Measurements from ENCODE around the gene ZNF565.
"Not testable (repeated sequence)": the region's sequence is repeated elsewhere in the genome, so short reads cannot be mapped to it uniquely, and the experiment has no call there.

Gene ZNF565

DNA sequence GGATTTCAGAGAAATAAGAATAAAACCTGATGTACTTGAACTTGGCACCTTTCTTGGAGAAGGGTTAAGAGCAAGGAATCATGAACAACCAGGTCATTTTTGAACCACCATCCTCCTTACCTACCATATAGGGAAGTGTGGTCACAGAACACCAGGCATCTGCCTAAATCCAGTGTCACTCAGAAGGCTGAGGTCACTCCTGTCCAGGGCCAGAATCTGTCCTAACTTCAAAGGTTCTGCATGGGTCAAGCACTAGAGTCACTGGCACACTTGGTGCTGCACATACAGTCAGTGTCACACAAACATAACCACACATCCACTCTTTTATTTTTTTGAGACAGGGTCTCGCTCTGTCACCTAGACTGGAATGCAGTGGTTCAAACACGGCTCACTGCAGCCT is 1.6 kb downstream of the ZNF565 start:
- no peak for DNase-seq (ENCODE audit: low read depth in 2 of 2)

DNA sequence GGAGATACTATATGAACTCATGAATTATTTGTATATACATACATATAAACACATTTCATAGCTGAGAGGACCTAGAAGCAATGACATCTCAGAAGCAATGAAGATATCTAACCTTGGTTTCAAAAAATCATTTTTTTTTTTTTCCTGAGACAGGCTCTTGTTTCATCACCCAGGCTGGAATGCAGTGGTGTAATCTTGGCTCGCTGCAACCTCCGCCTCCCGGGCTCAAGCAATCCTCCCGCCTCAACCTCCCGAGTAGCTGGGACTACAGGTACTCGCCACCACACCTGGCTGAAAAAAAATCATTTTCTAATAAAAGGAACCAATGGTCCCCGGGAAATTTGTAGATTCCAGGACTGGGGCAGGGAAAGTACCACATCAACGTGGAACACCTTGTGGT is 4.0 kb downstream of the ZNF565 start:
- no peak for DNase-seq (ENCODE audit: low read depth in 2 of 2)

DNA sequence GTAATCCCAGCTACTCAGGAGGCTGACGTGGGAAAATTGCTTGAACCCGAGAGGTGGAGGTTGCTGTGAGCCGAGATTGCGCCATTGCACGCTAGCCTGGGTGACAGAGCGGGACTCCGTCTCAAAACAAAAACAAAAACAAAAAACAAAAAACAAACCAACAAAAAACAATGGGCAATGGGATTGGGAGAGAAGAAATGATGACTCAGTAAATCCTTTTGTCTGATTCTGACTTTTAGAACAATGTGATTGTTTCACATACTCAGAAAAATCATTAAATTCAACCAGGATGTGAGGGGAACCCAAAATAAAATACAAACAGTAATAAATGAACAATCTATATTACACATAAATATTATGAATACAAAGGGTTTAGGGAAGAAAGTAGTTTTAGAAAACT is 5.1 kb downstream of the ZNF565 start:
- no peak for DNase-seq (ENCODE audit: low read depth in 2 of 2)

DNA sequence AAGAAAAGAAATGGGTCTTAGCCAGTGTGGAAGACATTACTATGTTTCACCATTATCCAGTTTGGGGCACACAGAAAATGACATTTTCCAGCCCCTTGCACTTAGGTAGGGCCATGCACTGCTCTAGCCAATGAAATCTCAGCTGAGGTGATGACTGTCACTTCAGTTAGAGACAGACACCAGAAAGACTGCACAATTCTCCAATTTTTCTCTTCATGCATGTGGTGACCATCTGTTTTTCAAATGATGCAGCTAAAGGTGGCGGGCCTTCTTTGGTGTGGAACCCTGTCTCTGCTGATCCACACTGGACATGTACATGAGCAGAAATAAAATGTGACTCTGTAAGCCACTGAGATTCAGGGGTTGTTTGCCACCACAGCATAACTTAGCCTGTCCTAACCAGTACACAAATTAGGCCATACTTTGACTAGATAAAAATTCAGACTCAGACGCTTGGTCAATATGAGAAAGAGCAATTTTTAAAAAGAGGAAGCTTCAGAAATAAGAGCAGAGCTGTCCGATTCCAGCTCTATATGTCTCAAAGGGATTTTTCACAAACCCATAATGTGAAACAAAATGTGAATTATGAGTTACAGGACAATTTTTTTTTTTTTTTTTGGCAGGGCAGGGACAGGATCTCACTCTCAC is 6.7 kb downstream of the ZNF565 start:
- DNase-seq (ENCODE audit: low read depth in 2 of 2): no peak

DNA sequence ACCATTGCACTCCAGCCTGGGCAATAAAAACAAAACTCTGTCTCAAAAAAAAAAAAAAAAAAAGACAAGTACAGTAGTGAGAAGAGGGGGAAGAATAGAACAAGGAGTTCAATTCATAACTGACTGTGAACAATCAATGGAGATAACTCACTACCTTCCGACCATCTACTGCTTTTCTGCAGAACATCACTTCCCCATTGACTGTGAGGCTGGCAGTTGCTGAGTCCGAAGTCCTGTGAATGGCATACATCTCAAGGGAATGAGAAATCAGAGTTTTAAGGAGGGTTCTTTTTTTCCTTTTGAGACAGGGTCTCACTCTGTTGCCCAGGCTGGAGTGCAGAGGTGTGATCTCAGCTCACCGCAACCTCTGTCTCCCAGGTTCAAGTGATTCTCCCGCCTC is 11.2 kb downstream of the ZNF565 start:
- DNase-seq (ENCODE audit: low read depth in 2 of 2): no peak

DNA sequence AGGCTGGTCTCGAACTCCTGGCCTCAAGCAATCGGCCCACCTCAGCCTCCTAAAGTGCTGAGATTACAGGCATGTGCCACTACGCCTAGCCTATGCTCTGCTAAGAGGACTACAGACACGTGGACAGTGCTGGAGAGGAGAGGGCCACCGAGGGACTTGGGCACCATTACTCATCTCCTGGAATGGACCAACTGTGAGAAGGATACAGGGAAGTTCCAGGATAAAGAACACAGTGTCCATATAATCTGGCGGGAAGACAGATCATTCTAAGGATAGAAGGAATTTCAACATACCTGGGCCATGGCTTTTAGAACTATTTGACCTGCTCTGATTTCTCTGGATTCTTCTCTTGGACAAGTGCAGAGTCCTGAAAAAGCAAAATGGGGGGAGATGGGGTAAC is 12.8 kb downstream of the ZNF565 start:
- DNase-seq (ENCODE audit: low read depth in 2 of 2): no peak

DNA sequence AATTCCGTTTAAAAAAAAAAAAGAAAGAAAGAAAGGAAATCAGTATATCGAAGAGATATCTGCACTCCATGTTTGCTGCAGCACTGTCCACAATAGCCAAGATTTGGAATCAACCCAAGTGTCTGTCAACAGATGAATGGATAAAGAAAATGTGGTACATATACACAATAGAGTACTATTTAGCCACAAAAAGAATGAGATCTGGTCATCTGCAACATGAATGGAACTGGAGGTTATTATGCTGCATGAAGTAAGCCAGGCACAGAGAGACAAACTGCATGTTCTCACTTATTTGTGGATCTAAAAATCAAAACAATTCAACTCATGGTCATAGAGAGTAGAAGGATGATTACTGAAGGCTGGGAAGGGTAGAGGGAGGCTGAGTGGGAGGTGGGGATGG is 16.3 kb downstream of the ZNF565 start:
- DNase-seq (ENCODE audit: low read depth in 2 of 2): no peak

DNA sequence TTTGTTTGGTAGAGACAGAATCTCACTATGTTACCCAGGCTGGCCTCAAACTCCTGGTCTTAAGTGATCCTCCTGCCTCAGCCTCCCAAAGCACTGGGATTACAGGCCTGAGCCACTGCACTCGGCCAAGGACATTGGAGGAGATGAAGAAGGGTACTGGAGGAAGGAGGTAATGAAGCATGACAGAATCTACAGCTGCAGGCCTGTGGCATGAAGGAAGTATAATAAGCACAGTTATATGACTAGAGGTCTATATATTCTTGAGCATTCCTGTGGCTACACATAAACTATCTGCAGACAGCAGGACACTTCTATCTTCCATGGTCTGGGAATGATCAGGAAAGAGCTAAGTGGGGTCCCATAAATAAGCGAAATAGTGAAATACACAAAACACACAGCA is 18.2 kb downstream of the ZNF565 start:
- DNase-seq (ENCODE audit: low read depth in 2 of 2): no peak

DNA sequence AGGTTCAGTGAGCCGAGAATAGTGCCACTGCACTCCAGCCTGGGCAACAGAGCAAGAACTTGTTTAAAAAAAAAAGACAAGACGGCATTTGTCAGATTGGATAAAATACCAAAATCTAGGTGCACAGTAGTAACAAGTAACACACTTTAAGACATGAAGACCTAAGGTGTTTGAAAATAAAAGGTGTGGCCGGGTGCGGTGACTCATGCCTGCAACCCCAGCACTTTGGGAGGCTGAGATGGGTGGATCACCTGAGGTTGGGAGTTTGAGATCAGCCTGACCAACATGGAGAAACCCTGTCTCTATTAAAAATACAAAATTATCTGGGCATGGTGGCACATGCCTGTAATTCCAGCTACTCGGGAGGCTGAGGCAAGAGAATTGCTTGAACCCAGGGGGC is 27.7 kb downstream of the ZNF565 start:
- DNase-seq (ENCODE audit: low read depth in 2 of 2): not testable (repeated sequence)

DNA sequence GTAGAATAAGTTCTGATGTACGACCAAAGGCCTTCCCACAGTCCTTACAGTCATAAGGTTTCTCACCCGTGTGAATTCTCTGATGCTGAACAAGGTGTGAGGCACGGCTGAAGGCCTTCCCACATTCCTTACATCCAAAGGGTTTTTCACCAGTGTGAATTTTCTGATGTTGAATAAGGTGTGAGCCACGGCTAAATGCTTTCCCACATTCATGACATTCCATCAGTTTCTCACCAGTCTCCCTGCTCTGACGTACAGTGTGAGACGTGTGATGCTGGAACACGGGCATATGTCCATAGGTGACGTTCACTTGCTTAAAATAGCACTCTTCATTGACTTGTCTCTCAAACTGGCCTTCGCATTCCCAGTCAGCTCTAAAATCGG is 31.2 kb downstream of the ZNF565 start:
- DNase-seq (ENCODE audit: low read depth in 2 of 2): no peak

DNA sequence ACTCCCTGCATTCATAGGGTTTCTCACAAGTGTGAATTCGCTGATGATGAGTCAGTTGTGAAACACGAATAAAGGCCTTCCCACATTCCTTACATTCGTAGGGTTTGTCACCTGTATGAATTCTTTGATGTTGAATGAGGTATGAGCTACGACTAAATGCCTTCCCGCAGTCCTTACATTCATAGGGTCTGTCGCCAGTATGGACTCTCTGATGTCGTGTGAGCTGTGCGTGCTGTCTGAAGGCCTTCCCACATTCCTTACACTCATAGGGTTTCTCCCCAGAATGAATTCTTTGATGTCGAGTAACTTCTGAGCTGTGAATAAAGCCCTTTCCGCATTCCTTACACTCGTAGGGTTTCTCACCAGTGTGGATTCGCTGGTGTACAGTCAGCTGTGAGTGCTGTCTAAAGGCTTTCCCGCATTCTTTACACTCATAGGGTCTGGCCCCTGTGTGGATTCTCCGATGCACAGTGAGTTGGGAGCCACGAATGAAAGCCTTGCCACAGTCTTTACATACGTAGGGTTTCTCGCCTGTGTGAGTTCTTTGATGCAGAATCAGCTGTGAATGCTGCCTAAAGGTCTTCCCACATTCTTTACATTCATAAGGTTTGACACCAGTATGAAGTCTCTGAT is 31.7 kb downstream of the ZNF565 start:
- DNase-seq (ENCODE audit: low read depth in 2 of 2): no peak

DNA sequence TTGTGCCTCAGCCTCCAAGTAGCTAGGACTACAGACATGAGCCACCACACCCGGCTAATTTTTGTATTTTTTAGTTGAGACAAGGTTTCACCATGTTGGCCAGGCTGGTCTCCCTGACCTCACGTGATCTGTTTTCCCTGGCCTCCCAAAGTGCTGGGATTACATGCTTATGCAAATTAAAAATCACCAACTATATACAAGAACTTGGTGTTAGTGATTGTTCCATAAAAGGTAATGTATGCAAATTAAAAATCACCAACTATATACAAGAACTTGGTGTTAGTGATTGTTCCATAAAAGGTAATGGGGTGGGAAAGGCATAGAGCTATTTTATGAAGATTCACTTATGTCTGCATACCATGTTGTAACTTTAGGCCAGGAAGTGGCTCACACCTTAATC is 35.4 kb downstream of the ZNF565 start:
- DNase-seq (ENCODE audit: low read depth in 2 of 2): not testable (repeated sequence)

DNA sequence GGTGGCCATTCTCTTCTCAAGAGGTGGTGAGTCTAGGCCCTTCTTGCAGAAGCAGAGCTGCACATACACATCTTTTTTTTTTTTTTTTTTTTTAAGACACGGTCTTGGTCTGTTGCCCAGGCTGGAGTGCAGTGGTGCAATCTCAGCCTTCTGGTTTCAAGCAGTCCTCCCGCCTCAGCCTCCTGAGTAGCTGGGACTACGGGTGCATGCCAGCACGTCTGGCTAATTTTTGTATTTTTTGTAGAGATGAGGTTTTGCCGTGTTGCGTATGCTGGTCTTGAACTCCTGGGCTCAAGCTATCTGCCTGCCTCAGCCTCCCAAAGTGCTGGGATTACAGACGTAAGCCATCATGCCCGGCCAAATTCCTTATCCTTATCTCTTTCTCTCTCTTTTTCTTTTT is 40.6 kb downstream of the ZNF565 start:
- DNase-seq (ENCODE audit: low read depth in 2 of 2): not testable (repeated sequence)

DNA sequence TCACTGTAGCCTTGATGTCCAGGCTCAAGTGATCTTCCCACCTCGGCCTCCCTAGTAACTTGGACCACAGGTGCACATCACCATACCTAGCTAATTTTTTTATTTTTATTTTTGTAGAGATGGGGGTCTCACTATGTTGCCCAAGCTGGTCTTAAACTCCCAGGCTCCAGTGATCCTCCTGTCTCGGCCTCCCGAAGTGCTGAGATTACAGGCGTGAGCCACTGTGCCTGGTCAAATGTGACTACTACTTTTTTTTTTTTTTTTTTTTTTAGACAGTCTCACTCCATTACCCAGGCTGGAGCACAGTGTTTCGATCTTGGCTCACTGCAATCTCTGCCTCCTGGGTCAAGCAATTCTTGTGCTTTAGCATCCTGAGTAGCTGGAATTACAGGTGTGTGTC is 41.6 kb downstream of the ZNF565 start:
- no peak for DNase-seq (ENCODE audit: low read depth in 2 of 2)

DNA sequence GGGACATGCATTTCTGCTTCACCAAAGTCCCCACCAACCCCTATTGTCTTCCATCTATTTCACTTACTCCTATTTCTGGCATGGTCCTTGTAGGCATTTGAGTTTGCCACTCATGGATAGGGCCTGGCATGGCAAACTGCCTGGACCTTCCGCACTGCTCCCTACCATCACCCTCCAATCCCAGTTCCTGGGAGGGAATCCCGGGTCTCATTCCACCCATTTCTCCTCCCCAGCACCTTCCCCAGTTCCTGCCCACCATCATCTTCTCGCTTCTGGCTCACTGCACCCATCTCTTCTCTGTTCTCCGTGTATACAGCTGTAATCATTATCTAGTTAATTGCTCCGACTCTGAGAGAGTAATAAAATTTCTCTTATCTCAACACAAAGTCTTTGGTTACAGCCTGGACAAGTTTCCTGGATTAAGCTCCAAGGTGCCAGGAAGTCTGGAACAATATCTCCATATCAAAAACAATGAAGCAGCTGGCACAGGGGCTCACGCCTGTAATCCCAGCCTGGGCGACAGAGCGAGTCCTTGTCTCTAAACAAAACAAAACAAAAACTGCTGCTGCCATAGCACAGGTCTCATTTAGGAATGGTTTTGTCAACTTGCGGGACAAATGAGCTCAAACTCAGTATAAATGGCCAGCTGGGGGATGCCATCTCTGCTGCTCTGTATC is 45.2 kb downstream of the ZNF565 start:
- DNase-seq (ENCODE audit: low read depth in 2 of 2): no peak

DNA sequence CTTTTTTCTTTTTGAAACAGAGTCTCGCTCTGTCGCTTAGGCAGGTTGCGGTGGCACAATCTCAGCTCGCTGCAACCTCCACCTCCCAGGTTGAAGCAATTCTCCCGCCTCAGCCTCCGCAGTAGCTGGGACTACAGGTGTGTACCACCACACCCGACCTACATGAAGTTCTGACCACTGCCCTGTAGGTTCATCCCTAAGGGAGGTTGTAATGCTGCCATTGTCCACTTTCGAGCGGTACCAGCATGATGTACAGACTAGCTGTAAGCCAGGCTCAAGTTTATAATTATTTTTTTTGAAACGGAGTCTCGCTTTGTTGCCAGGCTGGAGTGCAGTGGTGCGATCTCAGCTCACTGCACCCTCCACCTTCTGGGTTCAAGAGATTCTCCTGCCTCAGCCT is 50.7 kb downstream of the ZNF565 start:
- DNase-seq (ENCODE audit: low read depth in 2 of 2): no peak

DNA sequence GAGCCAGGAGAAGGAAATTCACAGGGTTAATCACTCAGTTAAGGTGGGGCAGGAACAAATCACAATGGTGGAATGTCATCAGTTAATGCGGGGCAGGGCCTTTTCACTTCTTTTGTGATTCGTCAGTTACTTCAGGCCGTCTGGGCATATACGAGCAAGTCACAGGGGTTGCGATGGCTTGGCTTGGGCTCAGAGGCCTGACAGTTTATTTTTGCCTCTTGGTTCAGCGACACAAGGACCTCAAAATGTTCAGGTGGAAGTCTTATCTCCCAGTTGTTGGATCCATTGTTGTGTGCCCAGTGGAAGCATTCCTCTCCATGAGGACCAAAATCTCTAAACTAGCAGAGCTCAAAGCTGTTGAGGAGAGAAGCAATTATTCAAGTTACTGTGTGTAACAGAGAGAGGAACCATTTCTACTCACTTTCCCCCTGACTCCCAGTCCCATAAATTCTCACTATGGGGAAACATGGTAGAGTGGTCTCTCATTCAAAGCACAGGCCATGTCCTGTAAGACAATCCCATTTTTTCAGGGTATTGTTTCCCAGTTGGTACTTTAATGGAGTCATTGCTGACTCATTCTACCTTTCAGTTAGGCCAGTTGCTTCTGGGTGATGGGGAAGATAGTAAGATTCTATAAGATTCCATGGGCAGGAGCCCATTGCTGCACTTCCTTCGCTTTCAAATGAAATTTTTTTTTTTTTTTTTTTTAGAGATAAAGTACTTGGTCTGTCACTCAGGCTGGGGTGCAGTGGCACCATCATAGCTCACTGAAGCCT is 53.5 kb downstream of the ZNF565 start:
- no peak for DNase-seq (ENCODE audit: low read depth in 2 of 2)

DNA sequence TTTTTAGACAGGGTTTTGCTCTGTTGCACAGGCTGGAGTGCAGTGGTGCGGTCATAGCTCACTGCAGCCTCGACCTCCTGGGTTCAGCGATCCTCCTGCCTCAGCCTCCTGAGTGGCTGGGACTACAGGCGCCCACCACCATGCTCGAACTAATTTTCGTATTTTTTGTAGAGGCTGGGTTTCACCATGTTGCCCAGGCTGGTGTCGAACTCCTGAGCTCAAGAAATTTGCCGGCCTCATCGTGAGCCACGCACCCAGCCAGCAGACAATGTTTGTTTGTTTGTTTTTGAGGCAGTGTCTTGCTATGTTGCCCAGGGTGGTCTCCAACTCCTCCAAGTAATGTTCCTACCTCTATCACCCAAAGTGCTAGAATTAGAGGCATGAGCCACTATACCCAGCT is 61.3 kb downstream of the ZNF565 start:
- DNase-seq (ENCODE audit: low read depth in 2 of 2): no peak

DNA sequence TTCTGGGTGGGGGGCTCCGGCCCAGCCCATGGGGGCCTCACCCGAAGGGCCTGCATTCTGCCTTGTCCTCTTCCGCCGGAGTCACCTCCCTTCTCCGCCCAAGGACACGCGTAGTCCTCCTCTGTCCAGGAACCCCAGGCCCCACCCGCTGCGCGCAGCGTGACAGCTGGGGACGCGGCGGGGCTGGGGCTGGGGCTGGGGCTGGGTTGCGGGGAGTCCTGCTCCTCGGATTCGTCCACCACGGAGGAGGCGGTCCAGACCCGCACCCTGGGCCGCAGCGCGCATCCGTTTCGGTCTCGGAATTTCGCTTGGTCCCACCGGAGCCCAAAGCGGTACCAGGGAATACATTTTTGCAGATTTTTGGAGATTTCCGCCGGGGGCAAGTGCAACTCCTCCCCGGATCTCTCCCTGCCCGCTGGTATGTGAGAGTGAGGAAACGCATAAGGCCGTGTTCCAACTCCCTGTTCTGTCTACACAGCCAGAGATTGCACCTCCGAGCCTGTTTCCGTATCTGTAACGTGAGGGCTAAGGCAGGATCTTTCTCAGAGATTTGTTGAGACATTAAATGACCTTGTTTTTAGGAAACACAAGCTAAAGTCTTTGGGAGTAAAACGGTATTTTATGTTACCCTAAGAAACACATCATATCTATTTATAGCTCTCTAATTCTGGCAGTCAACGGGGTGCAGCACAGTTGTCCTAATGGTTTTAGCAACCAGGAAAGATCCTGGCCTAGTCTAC is 61.9 kb downstream of the ZNF565 start, which contains the start of gene COX7A1:
Gene COX7A1, minus strand, starts transcription at position 96 of the 740 bp plus-strand sequence. Its CDS starts 40 bp downstream, at position 56.
- DNase-seq (ENCODE audit: low read depth in 2 of 2): no peak

DNA sequence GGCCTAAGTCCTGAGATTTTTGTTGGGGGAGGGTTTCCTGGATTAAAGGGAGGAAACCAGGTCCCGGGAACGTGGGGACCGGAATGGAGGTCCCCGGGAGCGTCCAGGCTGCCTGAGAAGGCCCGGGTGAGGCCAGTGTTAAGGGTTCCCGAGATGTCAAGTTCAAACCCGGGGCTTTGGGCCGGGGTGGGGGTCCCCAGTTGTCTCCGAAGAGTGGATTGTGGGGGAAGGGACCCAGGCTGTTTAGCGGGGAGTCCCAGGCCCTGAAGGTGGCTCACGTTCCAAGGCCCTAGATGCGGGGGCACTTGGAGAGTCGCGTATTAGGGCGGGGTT is 62.5 kb downstream of the ZNF565 start:
- DNase-seq (ENCODE audit: low read depth in 2 of 2): no peak

DNA sequence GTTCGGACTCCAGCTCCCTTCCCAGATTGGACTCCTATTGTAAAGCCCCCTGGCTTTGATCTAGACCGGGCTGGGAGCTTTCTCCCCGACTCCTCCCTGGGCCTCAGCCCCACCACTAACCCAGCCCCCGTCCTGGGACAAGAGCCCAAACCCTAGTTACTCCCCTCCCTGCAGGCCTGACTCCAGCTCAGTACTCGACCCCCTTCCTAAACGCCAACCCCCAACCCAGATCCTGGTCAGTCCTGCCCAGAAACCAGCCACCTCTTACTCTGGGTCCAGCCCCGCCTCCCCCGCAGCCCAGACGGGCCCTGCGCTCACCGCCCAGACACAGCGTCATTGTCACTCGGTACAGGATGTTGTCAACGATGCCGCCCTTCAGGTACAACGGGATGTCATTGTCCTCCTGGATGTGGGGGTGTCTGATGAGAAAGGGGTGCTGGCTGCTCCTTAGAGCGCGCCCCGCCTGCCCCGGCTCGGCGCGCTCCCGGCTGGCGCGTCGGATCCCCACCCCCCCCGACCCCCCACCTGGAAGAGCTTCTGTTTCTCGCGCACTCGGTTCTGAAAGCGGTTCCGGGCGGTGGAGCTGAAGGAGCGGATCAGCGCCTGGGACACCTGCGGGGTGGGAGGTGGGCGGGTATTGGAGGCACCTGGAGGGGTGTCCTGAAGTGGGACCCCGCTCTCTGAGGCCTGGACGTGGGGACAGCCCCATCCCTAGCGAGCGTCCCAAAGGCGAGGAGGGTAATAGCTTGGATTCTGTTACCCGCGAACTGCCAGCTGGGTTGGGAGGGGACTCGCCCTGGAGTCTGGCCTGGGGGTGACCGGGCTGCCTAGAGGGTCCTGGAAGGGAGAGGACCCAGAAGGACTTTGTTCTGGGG is 63.1 kb downstream of the ZNF565 start:
- DNase-seq (ENCODE audit: low read depth in 2 of 2): no peak
